CD4-positive, alpha-beta T cell treated with Interleukin-1 beta for 1 hour (primary cell): ENCODE measurements around the gene PIK3R3.

Source experiments
- DNase-seq, 2 donors: peaks; one replicate each; pipeline ENCODE4 v3.0.0-alpha.2; 2020 to 2022

Gene PIK3R3

DNA sequence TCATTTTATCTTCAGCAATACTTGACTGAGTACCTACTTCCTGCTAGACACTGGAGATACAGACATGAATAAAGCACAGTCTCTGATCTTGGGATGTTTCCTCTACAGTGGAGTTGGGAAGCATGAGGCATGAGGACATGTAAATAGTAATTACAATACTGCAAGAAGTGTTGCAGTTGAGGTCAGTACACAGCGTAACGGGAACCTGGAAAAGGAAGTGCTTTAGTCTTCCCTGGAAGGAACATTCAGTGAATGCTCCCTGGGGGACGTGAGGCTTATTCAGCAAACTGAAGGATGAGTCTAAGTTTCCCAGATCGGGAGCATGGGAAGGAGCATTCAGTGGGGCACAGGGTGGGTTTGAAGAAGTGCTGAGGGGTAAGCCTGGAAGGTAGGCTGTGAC, 112.4 kb downstream of the PIK3R3 start:
- DNase-seq = no peak

GRCh38 chr1:46019348-46019747, 113.1 kb downstream of the PIK3R3 start:
- DNase-seq = no peak

DNA sequence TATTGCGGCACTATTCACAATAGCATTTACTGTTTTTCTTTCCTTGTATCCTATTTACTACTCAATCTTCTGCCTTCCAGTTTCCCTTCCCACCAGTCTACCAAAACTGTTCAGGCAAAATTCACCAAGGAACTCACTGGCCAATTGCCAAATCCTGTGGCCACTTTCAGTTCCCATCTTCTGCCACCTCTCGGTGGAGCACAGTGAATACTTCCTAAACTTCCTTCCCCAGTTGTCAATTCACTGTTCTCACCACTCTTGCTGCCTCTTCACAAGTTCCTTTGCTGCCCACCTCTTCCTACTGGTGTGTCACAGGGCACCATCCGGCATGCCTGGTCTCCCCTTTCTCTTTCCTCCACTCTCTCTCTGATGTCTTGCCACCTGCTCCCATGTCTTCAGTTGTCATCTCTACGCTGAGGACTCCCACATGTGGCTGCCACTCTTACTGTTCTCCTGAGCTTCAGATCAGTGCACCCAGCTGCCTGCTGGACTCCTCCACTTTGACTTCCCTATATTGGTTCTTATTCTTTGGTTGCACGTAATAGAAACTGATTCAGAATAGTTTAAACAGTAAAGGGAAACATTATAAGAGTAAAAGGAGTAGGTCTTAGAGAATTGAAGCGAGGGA, 114.4 kb downstream of the PIK3R3 start:
- DNase-seq = no peak

DNA sequence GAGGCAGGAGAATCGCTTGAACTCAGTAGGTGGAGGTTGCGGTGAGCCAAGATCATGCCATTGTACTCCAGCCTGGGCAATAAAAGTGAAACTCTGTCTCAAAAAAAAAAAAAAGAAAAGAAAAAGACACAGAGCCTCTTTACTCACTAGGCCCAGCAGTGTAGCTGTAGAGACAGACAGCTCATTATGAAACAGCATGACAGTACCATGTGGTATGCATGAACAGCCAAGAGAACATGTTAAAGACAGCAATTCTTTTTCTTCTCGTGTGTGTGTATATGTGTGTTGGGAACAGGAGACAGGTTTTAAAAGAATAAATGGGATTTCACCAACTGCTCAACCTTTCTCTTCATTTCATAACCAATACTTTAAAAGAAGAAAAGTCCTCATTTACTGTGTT, 118.8 kb downstream of the PIK3R3 start:
- no peak for DNase-seq

- DNase-seq = no peak
These were observed 120.2 kb downstream of the PIK3R3 start for GRCh38 chr1:46012236-46012635.

GRCh38 chr1:46011121-46011695, 121.2 kb downstream of the PIK3R3 start:
- no peak for DNase-seq

GRCh38 chr1:46010611-46011010, 121.8 kb downstream of the PIK3R3 start:
- DNase-seq = no peak

DNA sequence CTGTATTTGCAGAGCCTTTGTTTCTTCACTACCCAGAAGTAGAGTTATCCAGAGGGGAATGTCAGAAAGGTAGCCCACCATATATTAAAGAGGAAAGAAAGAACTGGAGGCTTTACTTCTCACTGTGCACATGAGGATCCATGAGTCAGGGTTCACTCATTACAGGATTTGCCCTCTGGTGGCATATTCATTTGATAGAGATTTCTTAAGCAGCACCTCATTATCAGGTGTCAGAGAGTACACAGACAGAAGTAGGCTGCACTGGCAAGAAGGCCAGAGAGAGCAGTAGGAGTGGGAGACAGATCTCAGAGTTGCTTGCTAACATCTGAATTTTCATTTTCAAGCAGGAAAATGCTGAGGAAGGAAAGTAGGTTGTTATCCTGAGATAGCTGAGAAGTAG, 123.8 kb downstream of the PIK3R3 start:
- no peak for DNase-seq

GRCh38 chr1:46005594-46005993, 126.8 kb downstream of the PIK3R3 start:
- no peak for DNase-seq

GRCh38 chr1:46004492-46004891, 127.9 kb downstream of the PIK3R3 start:
- no peak for DNase-seq

DNA sequence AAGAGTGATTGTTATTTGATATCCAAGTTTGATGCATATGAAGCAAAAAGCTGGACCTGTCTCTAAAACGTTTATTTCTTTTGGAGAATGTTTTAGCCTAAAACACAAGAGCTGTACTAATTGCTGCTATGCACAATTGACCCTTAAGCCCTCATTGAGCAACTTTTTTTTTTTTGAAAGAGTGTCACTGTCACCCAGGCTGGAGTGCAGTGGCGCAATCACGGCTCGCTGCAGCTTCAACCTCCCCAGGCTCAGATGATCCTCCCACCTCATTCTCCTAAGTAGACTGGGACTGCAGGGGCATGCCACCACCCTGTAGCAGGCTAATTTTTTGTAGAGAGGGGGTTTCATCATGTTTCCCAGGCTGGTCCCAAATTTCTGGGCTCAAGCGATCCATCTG, 129.1 kb downstream of the PIK3R3 start:
- DNase-seq = peak in 1 of 2 donors; percentile 3

DNA sequence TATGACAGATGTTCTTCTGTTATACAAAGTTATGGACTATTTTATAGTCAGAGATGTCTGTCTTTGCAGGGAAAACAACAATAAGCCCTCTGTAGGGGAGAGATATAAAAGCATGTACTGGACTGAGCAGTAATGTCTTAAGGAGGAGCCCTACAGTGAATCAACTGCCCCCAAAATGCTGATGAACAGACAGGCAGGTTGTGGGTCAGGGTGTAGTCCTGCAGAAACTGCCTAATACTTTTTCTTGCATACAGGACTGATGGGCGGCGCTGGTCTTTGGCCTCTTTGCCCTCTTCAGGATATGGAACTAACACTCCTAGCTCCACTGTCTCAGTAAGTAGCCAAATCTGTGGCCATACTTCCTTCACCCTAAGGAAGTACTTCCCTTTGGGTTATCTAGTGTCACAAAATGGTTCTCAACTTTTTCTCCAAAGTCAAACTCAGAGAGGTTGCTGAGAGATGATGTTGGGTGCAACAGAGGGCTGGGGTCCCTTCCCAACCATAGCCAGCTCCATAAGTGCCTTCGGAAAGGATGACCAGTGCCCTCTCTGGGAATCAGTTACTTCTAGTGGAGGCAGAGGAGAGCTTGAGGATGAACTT, 129.8 kb downstream of the PIK3R3 start:
- DNase-seq = no peak

DNA sequence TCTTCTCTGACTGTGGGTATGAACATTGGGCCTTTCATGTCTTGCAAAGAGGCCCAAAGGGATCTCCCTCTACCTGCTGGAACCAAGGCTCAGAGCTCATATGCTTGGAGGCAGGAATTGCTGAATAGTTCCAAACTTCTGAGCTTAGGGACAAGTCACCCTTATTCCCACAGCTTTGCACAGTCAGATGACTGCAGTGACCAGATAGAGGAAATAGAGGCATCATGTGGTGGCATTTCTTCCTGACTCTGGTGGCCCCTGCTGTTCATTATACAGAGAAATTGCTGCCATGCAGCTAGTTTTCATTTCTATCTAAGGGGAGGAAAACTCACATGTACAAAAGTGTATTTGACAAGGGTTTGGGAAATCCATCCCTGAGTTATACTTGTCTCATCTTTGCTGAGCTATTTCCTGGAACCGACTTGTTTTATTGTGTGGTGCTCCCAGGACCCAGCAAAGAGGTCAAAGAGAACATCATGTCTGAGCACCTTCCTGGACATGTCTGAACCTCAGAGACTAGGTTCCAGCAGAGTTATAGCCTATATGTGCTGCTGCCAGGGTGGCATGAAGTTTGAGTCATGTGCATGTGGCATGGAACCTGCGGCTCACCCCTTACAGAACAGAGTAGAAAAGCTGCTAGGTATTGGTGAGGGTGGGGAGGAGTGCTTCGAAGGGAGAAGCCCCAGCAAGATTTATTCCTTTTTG, 131.2 kb downstream of the PIK3R3 start:
- no peak for DNase-seq

DNA sequence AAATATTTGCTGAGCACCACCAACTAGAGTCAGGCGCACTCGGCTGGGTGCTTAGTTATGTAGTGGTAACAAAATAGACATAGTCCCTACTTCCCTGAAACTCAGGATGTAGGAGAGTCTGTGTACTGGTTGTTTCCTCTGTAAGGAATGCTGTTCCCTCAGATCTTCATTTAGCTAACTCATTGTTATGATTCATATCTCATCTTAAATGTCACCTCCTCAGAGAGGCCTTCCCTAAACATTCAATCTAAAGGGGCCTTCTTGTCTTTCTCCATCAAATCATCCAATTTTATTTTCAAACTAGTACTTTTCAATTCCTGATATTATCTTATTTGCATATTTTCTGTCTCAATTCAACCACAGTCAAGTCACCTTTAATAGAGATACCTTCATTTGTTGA, 132.9 kb downstream of the PIK3R3 start:
- DNase-seq = no peak

DNA sequence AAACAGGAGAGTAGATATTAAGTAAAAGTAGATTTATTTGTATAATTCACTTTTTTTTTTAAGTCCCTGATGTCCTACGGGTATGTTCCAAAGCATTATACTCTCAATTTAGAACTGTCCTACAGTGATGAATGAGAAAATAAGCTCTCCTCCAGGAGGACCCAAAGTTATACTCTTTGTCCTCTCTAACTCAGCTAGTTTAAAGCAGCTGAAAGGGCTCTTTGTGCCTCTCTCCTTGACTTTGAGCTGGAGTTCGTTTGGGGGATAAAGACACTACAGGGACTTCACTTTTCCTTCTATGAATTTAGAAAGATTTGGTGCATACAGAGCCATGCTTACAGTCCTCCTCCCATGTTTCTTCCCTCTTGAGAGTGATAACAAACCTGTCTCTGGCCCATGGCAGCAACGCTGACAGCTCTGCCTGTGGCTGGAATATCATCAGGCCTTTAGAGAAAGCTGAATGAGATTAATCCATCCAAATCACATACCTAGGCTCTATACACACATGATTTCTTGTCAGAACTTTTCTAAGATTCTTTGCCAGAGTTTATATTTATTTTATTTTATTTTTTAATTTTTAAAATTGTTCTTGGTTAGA, 134.3 kb downstream of the PIK3R3 start:
- DNase-seq = no peak

- DNase-seq = no peak
These were observed 137.1 kb downstream of the PIK3R3 start for GRCh38 chr1:45995298-45995697.

DNA sequence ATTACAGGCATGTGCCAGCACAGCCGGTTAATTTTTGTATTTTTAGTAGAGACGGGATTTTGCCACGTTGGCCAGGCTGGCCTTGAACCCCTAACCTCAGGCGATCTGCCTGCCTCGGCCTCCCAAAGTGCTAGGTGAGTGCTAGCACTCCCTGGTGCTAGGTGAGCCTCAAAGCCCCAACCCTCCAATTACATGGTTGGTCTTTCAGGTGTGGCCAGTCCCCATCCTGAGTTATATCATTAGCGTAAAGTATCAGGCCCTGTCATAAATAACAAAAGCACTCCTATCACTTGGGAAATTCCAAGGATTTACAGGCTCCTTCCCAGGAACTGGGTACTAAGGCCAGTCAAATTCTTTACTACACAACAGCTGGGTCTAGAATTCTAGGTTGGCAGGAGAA, 138.0 kb downstream of the PIK3R3 start:
- no peak for DNase-seq
